ENCODE results near the gene ARHGAP26.
A peak's percentile ranks its signal among the peaks of the same experiment; 100 is the strongest.

GRCh38 chr5:142748568-142749249, 21.5 kb upstream of the ARHGAP26 start:
- peak; percentile 38 to 58 (median 53) for TF ChIP-seq CTCF (IDR thresholded peaks at IDR 0.05)
- TF ChIP-seq POLR2AphosphoS5 (IDR thresholded peaks at IDR 0.05), result no peak
- TF ChIP-seq POLR2A (IDR thresholded peaks at IDR 0.05; ENCODE audit: low read depth), result no peak
